H1 (cell line): ENCODE results near the gene GLS. TPM values are rescaled to one million over a fixed set of nuclear protein-coding genes. Genes with fewer than 3 reads are reported as not detected.
A peak's percentile ranks its signal among the peaks of the same experiment; 100 is the strongest.

Experiments used
- CTCF ChIA-PET: fragments of 300-600 bp; sonication (Branson Sonifier 250); formaldehyde crosslinking; loops from one replicate; lab custom pipeline; 2021; ENCODE audit not compliant: partially characterized antibody; lab: Charles Lee
- POLR2A ChIA-PET: fragments of 300-600 bp; sonication (Branson Sonifier 250); formaldehyde crosslinking; loops from one replicate; lab custom pipeline; 2021; ENCODE audit warnings: inconsistent platforms; ENCODE audit not compliant: partially characterized antibody; lab: Charles Lee
- DNase-seq, 2 experiments: peaks; one replicate each; pipeline versions ENCODE4 v3.0.0 to v3.0.0-alpha.2; 2010 to 2022; ENCODE audit warnings: low spot score in 2 of 2, low read depth in 1 of 2, mixed read lengths in 1 of 2
- FAIRE-seq: peaks from 2 replicates; lab custom pipeline; 2011; peaks lifted over from hg19 to GRCh38; lab: Jason Lieb, UNC
- H2AFZ ChIP-seq: 2 replicates; pipeline ENCODE4 v1.8.1; 2012; ENCODE audit warnings: low read length, inconsistent platforms
- H2AK5ac ChIP-seq: 2 replicates; pipeline ENCODE4 v1.6.1; 2013; ENCODE audit warnings: low read depth, low read length
- H2BK120ac ChIP-seq: replicated peaks from 2 replicates; pipeline ENCODE3; 2013; ENCODE audit warnings: low read depth, low read length, inconsistent platforms
- H2BK12ac ChIP-seq: 2 replicates; pipeline ENCODE4 v1.6.1; 2013; ENCODE audit warnings: low read depth, low read length
- H2BK15ac ChIP-seq: 2 replicates; pipeline ENCODE4 v1.6.1; 2013; ENCODE audit warnings: low read length
- H2BK20ac ChIP-seq: 2 replicates; pipeline ENCODE4 v1.6.1; 2013; ENCODE audit warnings: low read length
- H2BK5ac ChIP-seq: 2 replicates; pipeline ENCODE4 v1.6.1; 2013; ENCODE audit warnings: low read depth, low read length
- H3K14ac ChIP-seq: 2 replicates; pipeline ENCODE4 v1.6.1; 2013; ENCODE audit warnings: inconsistent platforms; ENCODE audit not compliant: insufficient read length
- H3K18ac ChIP-seq: 2 replicates; pipeline ENCODE4 v1.6.1; 2013; ENCODE audit warnings: low read length; ENCODE audit errors: extremely low read depth
- H3K23ac ChIP-seq: 2 replicates; pipeline ENCODE4 v1.6.1; 2013; ENCODE audit warnings: inconsistent platforms; ENCODE audit not compliant: insufficient read length
- H3K23me2 ChIP-seq: 2 replicates; pipeline ENCODE4 v1.6.1; 2013; ENCODE audit warnings: low read depth, low read length
- H3K27ac ChIP-seq: 2 replicates; pipeline ENCODE4 v1.6.1; 2011; ENCODE audit warnings: low read depth, low read length, inconsistent platforms
- H3K27me3 ChIP-seq, 4 experiments: replicated peaks in 1 of 4; 1 replicate in 1 of 4; 2 replicates in 3 of 4; pipeline versions ENCODE4 v1.6.1 to v1.8.1; 2011 to 2013; ENCODE audit warnings: low read length in 3 of 4, mild to moderate bottlenecking in 3 of 4, inconsistent platforms in 2 of 4, mixed read lengths in 2 of 4, moderate library complexity in 1 of 4; ENCODE audit not compliant: control insufficient read depth in 3 of 4, insufficient read depth in 3 of 4; ENCODE audit errors: extremely low read depth in 1 of 4
- H3K36me3 ChIP-seq, 4 experiments: 2 replicates each; pipeline versions ENCODE4 v1.6.1 to v1.8.1; 2011 to 2013; ENCODE audit warnings: mild to moderate bottlenecking in 4 of 4, low read length in 3 of 4, moderate library complexity in 2 of 4, control low read depth in 1 of 4, inconsistent platforms in 1 of 4; ENCODE audit not compliant: insufficient read depth in 4 of 4, control insufficient read depth in 2 of 4
- H3K4ac ChIP-seq: replicated peaks from 2 replicates; pipeline ENCODE3; 2013; ENCODE audit warnings: low read length, low read depth, mixed read lengths, inconsistent platforms; ENCODE audit not compliant: insufficient read length
- H3K4me1 ChIP-seq, 4 experiments: replicated peaks in 1 of 4; 1 replicate in 1 of 4; 2 replicates in 3 of 4; pipeline versions ENCODE4 v1.6.1 to v1.8.1; 2011 to 2013; ENCODE audit warnings: low read length in 3 of 4, inconsistent platforms in 2 of 4, mixed read lengths in 1 of 4; ENCODE audit not compliant: insufficient read depth in 4 of 4, control insufficient read depth in 3 of 4
- H3K4me2 ChIP-seq, 2 experiments: 2 replicates each; pipeline versions ENCODE4 v1.6.1 to v1.8.1; 2011 to 2013; ENCODE audit warnings: low read depth in 2 of 2, low read length in 2 of 2, control low read depth in 1 of 2, inconsistent platforms in 1 of 2, mild to moderate bottlenecking in 1 of 2; ENCODE audit not compliant: insufficient read depth in 1 of 2
- H3K4me3 ChIP-seq, 4 experiments: fragments of 200-600, 300-600 bp in 1 of 4; sonication (generic), shearing (Covaris generic), sonication (Bioruptor Twin) in 1 of 4; 2 replicates each; pipeline versions ENCODE4 v1.5.1 to v1.8.1; 2011 to 2016; ENCODE audit warnings: low read length in 4 of 4, low read depth in 3 of 4, control low read depth in 2 of 4, inconsistent platforms in 2 of 4, mild to moderate bottlenecking in 2 of 4, mixed read lengths in 1 of 4, moderate library complexity in 1 of 4; ENCODE audit not compliant: insufficient read depth in 2 of 4; ENCODE audit errors: extremely low read depth in 1 of 4
- H3K56ac ChIP-seq: replicated peaks from 2 replicates; pipeline ENCODE3; 2013; ENCODE audit warnings: low read depth, mild to moderate bottlenecking, mixed read lengths, low read length, inconsistent platforms; ENCODE audit not compliant: insufficient read length
- H3K79me1 ChIP-seq: 2 replicates; pipeline ENCODE4 v1.6.1; 2013; ENCODE audit warnings: low read depth, low read length, control low read depth
- H3K79me2 ChIP-seq, 2 experiments: 2 replicates each; pipeline versions ENCODE4 v1.6.1 to v1.8.1; 2012 to 2013; ENCODE audit warnings: low read length in 2 of 2, mild to moderate bottlenecking in 2 of 2, inconsistent platforms in 1 of 2; ENCODE audit not compliant: insufficient read depth in 2 of 2, control insufficient read depth in 1 of 2
- H3K9ac ChIP-seq, 4 experiments: replicated peaks in 1 of 4; 1 replicate in 1 of 4; 2 replicates in 3 of 4; pipeline versions ENCODE4 v1.6.1 to v1.8.1; 2011 to 2013; ENCODE audit warnings: low read depth in 3 of 4, low read length in 3 of 4, control low read depth in 2 of 4, mild to moderate bottlenecking in 2 of 4, moderate library complexity in 2 of 4, inconsistent platforms in 1 of 4; ENCODE audit errors: extremely low read depth in 1 of 4
- H3K9me3 ChIP-seq, 2 experiments: 2 replicates each; pipeline versions ENCODE4 v1.6.1 to v1.8.1; 2012 to 2013; ENCODE audit warnings: mild to moderate bottlenecking in 2 of 2, moderate library complexity in 2 of 2, control low read depth in 1 of 2, inconsistent platforms in 1 of 2, low read depth in 1 of 2, low read length in 1 of 2, mixed read lengths in 1 of 2; ENCODE audit not compliant: insufficient read depth in 2 of 2
- H4K20me1 ChIP-seq, 2 experiments: replicated peaks in 1 of 2; 2 replicates each; pipeline versions ENCODE3 to v1.8.1; 2011 to 2013; ENCODE audit warnings: inconsistent platforms in 2 of 2, low read length in 2 of 2, mild to moderate bottlenecking in 1 of 2; ENCODE audit not compliant: insufficient read depth in 2 of 2, control insufficient read depth in 1 of 2
- H4K5ac ChIP-seq: 2 replicates; pipeline ENCODE4 v1.6.1; 2013; ENCODE audit warnings: low read length, low read depth, mixed read lengths, inconsistent platforms; ENCODE audit not compliant: insufficient read length
- H4K8ac ChIP-seq: 2 replicates; pipeline ENCODE4 v1.8.0; 2013; ENCODE audit warnings: mild to moderate bottlenecking, moderate library complexity, low read length, inconsistent platforms; ENCODE audit not compliant: insufficient read depth; ENCODE audit errors: extremely low read depth
- H4K91ac ChIP-seq: replicated peaks from 2 replicates; pipeline ENCODE3; 2013; ENCODE audit warnings: low read length, mixed read lengths, inconsistent platforms; ENCODE audit not compliant: insufficient read length
- POLR2AphosphoS5 ChIP-seq: IDR thresholded peaks from 2 replicates; pipeline ENCODE4 v1.6.1; 2011; ENCODE audit warnings: low read depth, low read length
- POU5F1 ChIP-seq: IDR thresholded peaks from 2 replicates; pipeline ENCODE4 v1.6.1; 2011; ENCODE audit warnings: low read depth, mild to moderate bottlenecking, low read length, moderate library complexity
- WGBS, 2 experiments: shearing (Covaris generic) in 1 of 2; methylation state at CpG; one replicate each; pipeline versions ENCODE4 v1.1.6 to v1.1.7; 2013 to 2015; ENCODE audit warnings: low lambda C conversion rate in 2 of 2, mixed read lengths in 2 of 2, inconsistent platforms in 1 of 2, low coverage in 1 of 2, missing lambda C conversion rate in 1 of 2; ENCODE audit not compliant: insufficient replicate concordance in 2 of 2, insufficient coverage in 1 of 2, insufficient read length in 1 of 2; ENCODE audit errors: extremely low coverage in 1 of 2, missing lambda C conversion rate in 1 of 2; 5-methylcytosine and 5-hydroxymethylcytosine counted together
- polyA plus RNA-seq, 7 experiments: library from polyadenylated mRNA; depleted of rRNA in 3 of 7; stranded (reverse) in 5 of 7; unstranded in 2 of 7; fragments of >200 nt in 5 of 7; fragments of 200-250 nt in 2 of 7; gene quantifications; 1 replicate in 5 of 7; 2 replicates in 1 of 7; 4 replicates in 1 of 7; pipeline versions ENCODE4 v1.2.1 to v1.2.3, GENCODE V29; 2011 to 2013; ENCODE audit warnings: missing spikeins in 2 of 7, mixed read lengths in 2 of 7
- total RNA-seq: library from RNA; stranded (reverse); fragmentation: NEBNext Ultra II Directional; extraction: Animal tissue kit (Norgen Biotek cat#: 25700); gene quantifications from 2 replicates; pipeline ENCODE4 v1.2.1, GENCODE V29; 2021

GLS gene
- total and polyA plus RNA-seq, 2 of the 8 experiments (the other 6 are each of a cell fraction or from before 2014, with no cell fraction given) = 15.7 to 89.8 TPM

DNA sequence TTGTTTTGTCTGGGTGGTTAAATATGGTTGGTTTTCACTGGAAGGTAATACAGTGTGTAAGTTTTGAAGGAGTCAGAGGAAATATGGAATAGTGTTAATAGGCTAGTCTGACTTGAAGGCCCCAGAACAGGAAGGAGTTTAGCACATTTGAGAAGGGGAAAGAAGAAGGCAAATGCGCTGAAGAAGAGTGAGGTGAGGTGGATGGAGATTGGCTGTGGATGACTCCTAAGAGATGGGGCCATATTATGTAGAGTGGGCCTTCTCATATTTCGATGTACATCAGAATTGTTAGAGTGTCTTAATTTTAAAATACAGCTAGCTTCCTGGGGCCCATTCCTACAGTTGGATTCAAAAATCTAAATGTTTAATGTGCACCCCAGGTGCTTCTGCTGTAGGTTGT is 61.0 kb downstream of the GLS start:
- H4K5ac ChIP-seq = no peak overlapping the region
- H2AFZ ChIP-seq = no peak overlapping the region
- H3K79me2 ChIP-seq = no peaks in the 10 kb centered on the region
- H3K14ac ChIP-seq = no peak overlapping the region
- DNase-seq (no peak), FAIRE-seq (no peak)
- no peak overlapping the region for H3K4me3 ChIP-seq
- no peak overlapping the region for H2BK12ac ChIP-seq
- H3K9ac ChIP-seq = no peak overlapping the region
- H4K20me1 ChIP-seq = no peaks in the 10 kb centered on the region
- no peak overlapping the region for H2BK20ac ChIP-seq
- no peak overlapping the region for H2BK5ac ChIP-seq
- no peak overlapping the region for H2BK15ac ChIP-seq
- no peak overlapping the region for H2AK5ac ChIP-seq
- peaks cover 0 to 2% (median 0%) of the 10 kb centered on the region in 4 experiments; a peak in 2 of 7 replicates for H3K4me1 ChIP-seq
- H3K23me2 ChIP-seq = no peaks in the 10 kb centered on the region; the same call in 1 of the 2 replicates
- no peak overlapping the region for H4K8ac ChIP-seq
- no peak overlapping the region for H2BK120ac ChIP-seq
- H3K23ac ChIP-seq = no peak overlapping the region
- no peak overlapping the region for H3K18ac ChIP-seq
- ChIA-PET POLR2A (interaction anchor here (1.4 to 2.6 kb wide), 2 partner anchors 9 to 15 kb away, joined by 4 to 9 read pairs; no protein-coding TSS in a partner anchor), CTCF (no interaction called here)
- H3K4me2 ChIP-seq = no peak overlapping the region
- H3K9me3 ChIP-seq = no peaks in the 10 kb centered on the region
- H3K4ac ChIP-seq = no peak overlapping the region
- no peaks in the 10 kb centered on the region for H3K36me3 ChIP-seq
- TF ChIP-seq POU5F1 (no peak), POLR2AphosphoS5 (0 out of 2 replicates have a peak, but pooled peaks have one; percentile 31)
- H3K27ac ChIP-seq = no peak overlapping the region
- H4K91ac ChIP-seq = no peak overlapping the region
- no peaks in the 10 kb centered on the region for H3K27me3 ChIP-seq
- H3K56ac ChIP-seq = no peak overlapping the region
- H3K79me1 ChIP-seq = no peaks in the 10 kb centered on the region
- 89% methylated on average over 2 of the region's 2 CpGs; no CpG with 5 or more reads in 1 of the 2 experiments for WGBS, 2 experiments
